NCI-H748 (cell line): Measurements from ENCODE around the gene OSTC.

Experiments used
- DNase-seq: peaks from one replicate; lab custom pipeline; 2025; ENCODE audit not compliant: unreplicated experiment; lab: John Stamatoyannopoulos, UW

OSTC gene

DNA sequence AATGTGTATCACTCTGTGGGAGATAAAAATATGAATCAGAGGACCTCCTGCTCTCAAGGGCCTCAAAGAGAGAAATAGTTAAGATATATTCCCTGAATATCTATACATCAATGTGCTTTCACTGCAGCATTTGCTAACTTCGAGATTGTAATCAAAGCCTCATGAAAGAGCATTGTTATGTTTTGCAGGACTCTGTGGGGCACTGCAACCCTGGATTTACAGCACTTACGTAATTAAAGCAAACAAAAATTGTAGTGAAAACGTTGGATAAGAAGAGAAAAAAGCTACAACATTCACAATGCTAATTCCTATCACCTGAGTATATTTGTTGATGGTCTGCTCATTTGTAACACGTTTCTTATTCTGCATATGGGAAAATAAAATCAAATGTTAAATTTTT, 64.5 kb downstream of the OSTC start:
- no peak for DNase-seq

DNA sequence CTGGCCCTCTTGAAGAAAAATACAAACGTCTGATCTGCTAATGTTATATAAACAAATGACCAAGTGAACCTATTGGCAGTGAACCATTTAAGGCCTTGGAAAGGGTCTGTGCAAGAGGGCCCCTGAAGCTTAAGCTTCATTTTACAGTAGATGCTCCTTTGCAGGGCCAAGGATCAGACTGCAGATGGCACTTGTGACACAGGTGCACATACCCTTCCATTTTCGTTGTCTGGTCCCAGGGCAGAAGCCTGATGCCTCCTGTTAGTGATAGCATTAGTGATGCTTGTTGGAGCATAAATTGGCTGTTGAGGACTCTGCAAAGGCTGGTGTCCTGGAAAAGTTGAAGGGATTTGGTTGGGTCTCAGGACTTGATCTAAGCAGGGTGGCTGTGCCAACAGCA, 65.9 kb downstream of the OSTC start:
- no peak for DNase-seq

GRCh38 chr4:108717386-108717785, 67.0 kb downstream of the OSTC start:
- no peak for DNase-seq
